Measurements from ENCODE around the gene TNIK.

The TNIK gene

DNA sequence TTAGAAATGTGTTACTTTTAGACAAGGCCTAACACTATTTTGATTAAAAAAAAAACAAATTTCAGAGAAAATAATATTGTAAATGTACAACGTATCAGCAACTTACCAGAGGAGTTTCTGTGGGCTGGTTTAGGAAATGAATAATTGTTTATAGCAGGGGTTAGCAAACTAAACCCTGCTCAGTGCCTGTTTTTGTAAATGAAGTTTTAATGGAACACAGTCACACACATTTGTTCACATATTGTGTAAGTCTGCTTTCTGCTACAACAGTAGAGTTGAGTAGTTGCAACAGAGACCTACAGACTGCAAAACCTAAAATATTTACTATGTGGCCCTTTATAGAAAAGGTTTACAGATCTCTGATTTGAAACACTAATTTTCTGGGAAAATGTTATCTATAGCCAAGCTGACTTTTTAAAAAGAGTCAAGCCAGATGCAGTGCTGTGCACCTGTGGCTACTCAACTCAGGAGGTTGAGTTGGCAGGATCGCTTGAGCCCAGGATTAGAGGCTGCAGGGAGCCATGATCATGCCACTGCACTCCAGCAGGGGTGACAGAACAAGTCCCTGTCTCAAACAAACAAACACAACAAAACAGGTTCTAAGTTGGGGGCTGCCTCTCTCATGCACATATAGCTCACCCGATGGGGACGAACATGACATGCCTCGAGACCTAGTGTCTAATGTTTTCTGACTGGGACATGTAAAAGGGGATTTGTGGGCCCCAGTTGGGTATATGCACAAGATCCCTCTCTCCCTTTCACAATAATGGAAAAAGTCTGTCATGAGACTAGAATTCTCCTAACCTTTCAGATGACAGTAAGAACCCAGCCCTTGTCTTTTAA is 182.5 kb downstream of the TNIK start:
- DNase-seq, result no peak

DNA sequence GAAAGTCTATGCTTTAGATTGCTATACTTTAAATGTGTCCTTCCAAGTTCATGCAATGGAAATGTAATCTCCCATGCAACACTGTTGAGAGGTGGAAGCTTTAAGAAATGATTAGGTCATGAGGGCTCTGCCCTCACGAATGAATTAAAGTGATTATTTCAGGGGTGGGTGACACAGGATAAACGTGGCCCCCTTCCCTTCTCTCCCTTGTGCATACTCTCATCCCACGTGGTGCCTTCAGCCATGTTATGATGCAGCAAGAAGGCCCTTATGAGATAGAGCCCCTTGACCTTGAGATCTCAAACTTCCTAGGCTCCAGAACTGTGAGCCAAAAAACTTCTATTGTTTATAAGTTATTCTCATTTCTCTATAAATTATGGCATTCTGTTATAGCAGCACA is 183.3 kb downstream of the TNIK start:
- DNase-seq, result no peak

DNA sequence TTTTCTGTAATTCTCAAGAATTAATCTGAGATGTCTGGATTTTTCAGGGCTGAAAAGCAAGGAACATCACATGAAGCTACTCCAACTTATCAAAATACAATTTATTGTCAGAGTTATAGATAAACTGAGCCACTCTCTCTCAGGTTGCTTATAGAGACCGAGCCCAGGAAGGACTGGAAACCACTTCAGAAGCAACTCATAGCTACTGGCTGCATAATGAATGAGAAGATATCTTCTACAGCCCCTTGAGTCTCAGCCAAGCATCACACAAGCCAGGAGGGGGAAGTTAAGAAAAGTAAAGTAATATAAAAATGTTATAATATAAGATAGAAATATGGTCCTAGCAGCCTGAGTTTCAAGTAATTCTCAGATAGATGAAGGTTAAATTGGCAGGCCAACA is 186.0 kb downstream of the TNIK start:
- no peak for DNase-seq

DNA sequence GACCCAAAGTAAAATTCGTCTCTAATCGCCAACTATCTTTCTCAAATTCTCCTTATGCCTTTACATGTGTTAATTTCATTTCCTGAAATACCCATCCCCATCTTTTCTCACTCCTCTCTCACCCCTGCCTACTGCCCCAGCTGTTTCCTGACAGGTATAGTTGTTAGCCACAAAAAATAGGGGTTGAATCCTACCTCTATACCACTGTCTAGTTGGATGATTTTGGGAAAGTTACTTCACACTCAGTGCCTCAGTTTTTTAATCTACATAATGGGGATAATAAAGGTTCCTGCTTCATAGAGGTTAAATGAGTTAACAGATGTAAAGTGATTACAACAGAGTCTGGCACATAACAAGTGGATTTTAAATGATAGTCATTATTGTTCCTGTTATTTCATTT is 189.7 kb downstream of the TNIK start:
- no peak for DNase-seq

DNA sequence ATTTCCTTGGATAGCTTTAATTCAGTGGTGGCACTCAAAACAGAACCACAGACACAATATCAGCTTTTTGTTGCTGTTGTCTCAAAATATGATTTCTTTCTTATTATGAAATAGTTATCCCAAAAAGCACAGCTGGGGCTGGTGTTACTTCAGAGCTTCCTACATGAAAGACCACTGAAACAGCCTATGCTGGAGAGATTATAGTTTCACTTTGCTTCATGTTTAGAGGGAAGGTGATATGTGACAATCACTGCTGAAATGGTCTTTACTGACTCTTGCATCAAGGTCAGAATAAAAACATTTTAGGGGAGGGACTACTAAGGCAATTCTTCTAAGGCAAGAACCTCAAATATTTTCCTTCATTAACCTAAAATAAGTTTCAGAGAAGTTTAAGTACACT is 190.7 kb downstream of the TNIK start:
- DNase-seq, result no peak

DNA sequence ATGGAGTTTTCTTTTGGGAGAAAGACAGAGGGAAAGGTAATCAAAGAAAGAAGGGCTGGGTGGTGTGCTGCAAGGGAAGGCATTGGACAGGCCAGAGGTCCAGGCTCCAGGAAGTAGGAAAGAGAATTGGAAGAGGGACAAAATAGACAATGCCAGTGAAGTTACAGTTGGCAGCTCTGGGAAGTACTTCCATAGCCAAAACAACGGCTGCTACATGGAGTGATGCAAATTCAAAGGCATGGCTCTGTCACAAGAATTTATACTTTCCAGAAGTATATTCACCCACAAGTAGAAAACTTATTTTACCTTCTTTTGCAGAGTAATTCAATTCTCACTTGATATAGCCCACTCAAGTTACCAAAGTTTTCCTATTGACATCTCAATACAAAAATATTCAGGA is 191.5 kb downstream of the TNIK start:
- no peak for DNase-seq

DNA sequence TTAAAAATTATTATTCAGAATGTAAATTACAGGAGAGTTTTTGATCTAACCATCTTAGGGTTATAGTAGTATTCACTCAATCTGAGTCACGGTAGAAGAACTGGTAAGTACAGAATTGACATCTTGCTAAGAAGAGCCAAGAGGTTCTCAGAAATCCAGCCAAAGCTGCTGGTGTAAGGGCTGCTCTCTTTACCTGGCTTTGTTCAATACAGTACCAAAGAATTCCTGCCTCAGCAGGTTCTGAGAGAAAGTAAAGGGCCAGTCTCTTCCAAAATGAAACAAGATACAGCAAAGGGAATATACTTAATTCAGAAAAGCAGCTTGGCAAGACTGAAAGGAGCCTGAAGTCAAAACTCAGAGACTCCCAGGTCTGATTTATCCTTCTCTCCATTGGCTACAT is 193.1 kb downstream of the TNIK start:
- DNase-seq, result no peak

DNA sequence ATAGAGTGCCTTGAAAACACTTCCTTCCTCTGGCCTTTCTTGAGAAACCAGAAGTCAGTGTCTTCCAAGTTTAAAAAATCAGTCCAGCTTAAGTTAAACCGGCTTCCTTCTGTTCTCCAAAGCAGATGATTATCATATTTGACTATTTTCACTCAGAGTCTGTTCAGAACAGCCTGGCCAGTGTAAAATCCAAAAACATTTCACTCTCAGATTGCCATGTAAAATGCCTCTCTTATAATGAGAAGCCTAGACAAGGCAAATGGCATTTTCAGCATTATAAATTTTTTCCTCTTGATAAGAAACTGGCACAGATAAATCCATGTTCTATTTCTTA is 193.5 kb downstream of the TNIK start:
- no peak for DNase-seq

DNA sequence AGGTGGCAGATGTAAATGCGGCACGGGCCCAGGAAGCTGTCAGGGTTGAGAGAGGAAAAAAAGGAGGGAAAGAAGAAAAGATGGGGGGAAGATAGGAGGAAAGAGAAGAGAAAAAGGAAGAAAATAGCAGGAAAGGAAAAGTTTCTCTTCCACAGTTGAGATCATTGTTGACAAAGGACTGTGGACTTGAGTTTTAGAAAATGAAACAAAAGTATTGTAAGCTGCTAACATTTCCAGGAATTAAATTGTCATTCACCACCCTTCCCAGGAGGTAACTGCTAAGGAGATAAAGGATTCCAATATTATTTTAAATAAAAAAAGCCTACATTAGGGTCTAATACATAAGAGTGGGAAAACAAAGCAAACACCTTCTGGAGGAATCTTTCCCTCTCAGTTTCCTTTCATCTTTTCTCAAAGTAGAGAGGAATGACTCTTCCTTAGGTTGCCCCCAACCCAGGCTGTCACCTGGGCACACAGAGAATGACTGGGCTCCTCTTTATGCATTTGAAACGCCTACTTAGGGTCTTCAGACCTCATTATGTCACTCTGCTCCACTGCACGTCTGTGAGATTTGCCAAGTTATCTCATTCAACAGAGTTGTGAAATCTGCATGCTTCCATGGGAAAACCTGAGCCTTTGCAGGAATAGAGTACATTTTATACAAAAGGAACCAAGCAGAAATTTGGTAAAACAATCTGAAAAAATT is 194.0 kb downstream of the TNIK start:
- no peak for DNase-seq

DNA sequence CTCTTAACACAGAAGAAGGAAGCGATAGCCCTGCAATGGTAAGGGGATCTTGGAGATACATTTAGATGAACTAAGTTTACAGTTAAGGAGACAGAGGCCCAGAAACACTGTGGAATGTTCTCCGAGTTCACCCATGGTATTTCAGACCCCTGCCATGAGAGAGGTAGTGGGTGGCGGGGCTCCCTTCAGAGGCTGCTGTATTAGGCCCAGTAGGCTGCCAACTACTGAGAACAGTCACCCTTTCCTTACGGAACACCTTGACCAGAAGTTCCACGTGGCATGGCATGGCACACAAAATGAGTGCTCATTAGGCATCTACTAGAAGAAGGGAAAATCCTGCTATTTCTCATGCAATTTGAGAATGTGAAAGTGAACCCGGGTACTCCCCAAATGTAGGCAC is 195.4 kb downstream of the TNIK start:
- no peak for DNase-seq

DNA sequence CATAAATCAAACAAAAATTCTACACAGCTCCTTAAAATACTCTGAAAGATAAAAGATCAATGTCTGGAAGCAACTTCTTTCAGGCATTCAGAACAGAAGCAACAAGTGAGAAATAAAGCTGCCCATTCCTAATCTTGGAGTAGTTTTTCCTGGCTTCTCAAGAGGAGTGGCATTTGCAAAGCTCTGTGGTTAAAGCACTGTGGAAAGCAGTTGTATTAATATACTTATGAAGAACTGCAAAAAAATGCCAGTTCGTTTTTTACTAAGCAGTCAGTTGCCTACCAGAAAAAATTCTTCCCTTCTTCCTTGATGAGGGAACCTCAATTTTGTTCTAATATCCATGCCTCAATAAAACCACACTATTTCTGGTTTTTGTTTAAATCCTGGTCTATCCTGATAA is 197.8 kb downstream of the TNIK start:
- DNase-seq, result no peak

DNA sequence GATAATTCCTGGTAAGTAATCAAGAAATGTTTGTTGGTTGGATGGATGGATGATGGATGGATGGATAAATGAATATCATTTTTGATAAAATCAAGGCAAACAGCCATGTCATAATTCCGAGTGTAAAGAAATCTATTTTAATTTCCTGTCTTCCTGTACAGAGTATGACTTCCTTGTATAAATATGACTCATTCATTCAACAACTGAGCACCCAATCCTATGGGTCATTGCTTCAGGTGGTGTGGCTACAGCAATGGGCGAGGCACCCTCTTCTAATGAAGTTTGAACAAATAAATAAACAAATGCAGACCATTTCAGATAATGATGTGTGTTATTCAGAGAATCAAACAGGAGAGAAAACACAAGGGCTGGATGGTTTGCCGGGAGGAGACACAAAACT is 198.7 kb downstream of the TNIK start:
- DNase-seq, result no peak

DNA sequence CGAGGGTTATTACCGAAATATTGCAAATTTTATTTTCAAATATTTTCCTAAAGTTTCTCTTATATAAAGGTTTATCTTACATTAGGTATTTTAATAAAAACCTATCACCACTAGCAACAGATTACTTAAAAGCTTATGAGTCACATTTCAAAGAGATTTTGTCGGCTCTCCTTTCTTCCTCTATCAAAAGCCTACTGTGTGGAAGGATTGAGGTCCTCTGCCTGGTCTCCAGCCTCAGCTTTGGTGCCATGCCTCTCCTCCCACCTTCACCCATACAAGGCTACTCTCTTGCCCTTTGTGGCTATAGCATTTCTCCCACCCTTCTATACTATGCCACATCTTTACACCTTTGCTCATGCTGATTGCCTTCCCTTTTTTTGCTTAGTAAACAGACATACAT is 199.3 kb downstream of the TNIK start:
- no peak for DNase-seq

DNA sequence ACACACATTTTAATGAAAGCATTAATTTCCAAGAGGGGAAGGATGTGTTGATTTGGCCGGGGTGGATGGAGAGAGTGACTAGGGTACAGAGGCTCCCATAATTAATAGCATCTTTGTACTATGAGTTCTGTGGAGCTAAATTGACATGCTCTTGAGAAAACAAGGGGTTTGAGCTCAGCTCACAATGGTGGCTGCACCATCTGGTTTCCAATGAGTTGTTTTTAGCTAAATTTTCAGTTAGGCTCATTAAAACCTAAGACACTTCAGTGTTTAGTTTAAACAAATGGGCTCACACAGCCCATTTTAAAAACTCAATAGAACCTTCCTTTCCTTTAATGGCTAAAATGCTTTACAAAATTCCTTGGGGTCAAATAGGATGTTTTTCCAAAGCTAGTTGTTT is 199.7 kb downstream of the TNIK start:
- no peak for DNase-seq

DNA sequence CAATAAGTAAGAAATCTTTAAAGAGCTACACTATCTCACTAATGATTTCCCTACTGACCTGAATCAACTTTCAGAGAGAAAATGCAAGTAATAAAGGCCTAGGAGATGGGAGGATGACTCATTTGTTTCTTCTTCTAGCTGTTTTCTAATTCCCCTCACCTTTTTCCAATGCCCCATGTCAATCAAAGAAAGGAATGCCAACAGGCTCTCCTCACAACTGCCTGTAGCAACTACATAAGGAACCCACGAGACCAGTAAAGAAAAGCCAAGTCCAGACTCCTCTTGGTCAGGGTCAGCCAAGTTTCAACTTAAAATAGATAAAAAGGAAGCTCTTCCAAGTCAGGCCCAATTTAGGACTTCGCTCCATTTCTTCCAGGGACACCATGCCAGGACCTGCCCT is 201.9 kb downstream of the TNIK start:
- DNase-seq, result no peak

DNA sequence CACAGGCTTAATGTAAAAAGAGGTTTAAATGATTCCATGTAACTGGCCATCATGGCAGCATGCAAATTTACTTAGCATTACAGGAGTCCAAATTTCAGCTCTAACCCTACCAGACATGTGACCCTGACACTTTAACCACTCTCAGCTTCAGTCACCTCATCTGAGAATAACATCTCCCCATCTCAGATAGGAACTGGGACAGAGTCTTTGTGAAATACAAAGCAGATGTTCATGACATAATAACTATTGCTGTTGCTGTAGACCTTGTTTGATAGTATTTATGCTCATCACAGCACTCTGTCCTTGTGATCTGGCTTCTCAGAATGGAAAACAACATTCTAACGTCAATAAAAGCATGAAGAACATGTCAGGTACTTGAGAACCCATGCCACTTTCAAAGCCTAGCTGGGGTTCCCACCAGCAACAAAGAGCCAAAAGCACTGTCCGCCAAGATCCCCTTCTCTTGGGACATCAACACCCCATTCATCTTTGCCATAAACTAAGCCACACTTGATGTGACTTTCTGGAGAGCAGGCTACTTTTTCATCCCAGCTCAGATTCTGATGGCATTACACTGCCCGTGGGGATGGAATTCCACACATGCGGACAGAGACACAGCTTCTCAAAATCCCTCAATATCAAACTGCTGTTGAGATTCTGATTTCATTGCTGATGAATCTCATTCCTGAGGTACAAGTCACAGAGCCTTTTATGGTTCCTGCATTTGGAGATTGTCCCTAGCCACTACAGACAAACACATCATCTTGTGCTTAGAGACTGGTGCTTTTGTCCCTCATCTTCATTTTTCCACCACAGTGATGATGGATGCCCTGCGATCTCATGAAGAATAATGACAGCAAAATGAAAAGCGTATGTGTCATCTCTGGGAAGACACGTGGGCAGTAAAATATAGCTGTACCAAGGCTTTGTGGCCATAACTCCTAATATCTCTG is 202.7 kb downstream of the TNIK start:
- no peak for DNase-seq

DNA sequence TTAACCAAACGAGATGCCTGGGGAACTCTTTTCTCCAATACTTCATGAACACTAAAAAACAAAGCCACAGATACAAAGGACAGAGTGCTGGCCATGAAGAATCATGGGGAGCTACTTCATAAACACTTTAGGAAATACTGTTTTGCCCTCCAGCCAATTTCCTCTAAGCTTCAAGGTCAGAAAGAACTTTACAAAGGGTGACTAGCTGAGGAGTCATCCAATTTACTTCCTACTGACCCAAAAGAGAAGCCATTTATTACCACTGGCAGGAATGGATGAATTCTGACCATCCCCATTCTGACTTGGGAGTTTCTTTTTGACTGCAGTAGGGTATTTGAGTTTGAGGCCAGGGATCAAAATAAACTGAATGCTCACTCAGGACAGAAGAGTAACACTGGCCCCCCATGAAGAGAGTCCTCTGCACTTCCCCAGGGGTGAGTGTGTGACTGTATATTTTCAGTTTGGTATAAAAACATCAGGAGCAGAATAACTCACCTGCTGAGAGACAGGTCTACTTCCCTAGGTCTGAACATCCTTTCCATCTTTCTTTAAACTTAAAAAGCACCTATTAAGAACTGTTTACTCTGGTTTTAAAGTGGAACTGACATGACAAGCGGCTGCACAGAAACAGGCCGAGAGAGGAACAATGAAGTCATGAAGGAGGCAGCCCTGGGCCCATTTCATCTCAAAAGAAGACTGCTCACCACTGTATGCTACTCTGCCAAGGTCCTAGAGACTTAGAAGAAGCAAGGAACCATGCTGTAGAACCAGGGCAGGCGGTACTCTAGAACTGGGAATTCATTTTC is 203.6 kb downstream of the TNIK start:
- DNase-seq, result no peak

DNA sequence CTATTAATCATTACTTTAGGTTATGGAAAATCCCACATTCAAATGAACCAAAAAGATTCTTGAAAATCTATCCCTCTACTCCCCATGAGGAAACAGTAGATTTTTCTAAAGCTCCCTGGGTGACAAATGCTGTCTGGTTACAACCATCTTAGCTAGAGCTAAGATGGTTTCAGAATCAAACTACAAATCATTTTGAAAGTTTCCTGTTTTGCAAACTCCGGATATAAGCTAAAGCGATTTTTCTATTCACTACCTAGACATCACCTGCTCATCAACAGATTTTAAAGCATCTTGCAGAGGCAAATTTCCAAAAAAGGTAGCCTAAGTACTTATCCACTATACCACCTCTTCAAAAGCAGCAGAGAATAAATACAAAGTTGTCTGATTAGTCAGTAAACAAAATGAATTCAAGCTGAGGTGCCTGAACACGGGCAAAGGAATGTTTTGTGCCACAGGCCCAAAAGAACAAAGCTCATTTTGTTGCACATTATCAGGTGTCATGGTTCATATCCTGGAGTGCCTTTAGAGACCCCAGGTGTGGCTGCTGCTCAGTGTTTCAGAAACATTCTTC is 204.9 kb downstream of the TNIK start:
- DNase-seq, result no peak

DNA sequence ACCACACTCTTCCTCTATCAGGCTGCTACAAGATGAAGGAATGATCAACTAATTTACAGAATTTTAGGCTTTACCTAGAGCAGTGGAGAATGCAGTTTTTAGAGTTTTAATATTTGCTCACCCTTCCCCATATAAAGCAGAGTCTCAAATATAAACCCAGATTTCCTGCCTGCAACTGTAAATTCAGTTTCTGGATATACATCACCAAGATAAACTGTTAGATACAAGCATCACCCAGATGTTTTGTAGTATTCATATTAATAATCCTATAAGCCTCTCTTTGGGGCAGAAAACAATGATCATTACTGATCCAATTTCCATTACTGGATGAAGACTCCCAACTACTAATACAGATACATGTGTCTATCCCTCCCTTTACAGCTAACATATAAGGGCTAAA is 205.9 kb downstream of the TNIK start:
- DNase-seq, result no peak

DNA sequence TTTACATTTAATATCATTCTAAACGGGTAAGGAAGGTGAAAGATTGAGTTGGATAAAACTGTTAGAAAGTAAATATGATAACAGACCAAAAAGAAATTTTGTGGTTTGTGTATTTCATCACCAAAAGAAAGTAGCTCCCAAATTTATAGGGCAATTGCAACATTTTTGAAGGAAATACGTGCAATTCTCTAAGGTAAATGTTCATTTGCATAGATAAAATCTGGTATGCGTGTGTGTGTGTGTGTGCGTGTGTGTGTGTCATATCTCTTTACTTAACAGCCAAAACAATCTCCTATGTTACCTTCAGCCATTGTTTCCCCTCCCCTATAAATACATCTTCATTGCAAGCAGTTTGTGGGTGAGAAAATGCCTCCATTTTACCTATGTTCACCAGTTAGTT is 208.4 kb downstream of the TNIK start:
- DNase-seq, result no peak

DNA sequence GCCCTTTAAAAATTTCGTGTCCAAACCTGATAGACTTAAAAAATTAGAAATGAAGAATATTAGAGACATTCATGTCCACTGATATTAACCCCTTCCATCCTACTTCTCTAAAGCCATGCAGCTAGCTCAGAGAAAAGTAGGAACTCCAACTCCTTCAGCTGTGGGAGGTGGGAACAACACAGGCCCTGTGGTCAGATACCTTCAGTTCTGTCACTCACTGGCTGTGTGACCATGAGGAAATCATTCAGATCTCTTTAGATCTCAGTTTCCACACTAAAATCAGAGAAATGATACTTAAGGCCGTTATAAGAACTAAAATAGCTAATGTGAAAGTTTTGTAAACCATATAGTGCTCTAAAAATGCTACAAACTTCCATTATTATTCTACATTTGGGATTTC is 209.8 kb downstream of the TNIK start:
- no peak for DNase-seq

DNA sequence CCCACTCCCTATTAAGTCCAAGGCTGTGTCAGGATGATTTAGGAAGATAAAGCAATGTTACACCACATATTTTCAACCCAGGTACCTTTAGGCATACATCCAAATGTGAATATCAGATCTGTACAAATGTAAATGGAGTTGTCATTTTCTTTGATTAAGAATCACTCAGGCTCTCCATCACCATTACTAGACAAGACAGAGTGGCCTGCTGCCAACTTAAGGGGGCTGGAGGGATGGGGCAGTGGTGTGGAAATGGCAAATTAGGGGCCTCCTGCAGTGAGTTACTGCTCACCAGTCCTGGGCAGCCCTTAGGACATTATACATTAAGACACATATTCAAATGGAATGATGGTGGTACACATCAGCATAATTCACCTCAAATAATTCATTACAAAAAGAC is 211.0 kb downstream of the TNIK start:
- no peak for DNase-seq
